ENCODE data around the gene PLCD3.

GRCh38 chr17:45073414-45074070, 58.8 kb downstream of the PLCD3 start:
- TF ChIP-seq EZH2phosphoT487 (IDR thresholded peaks at IDR 0.05; ENCODE audit: borderline replicate concordance, low read length), result no peak
- TF ChIP-seq CTCF (conservative IDR thresholded peaks at IDR 0.05; ENCODE audit: low read depth, low read length), result no peak

All from PC-3 (cell line).